CD4-positive, alpha-beta T cell (primary cell): ENCODE results near the gene TALDO1. TPM values are rescaled to one million over a fixed set of nuclear protein-coding genes. Genes with fewer than 3 reads are reported as not detected.

Source experiments
- ATAC-seq: fragments of 200-7000 bp; cut with Tn5 transposase; one replicate; pipeline ENCODE4 v1.10.0; 2022; ENCODE audit warnings: mild to moderate bottlenecking; ENCODE audit not compliant: poor library complexity
- CTCF ChIA-PET: fragments of 350-600 bp; sonication (Branson Sonifier 250); formaldehyde crosslinking; loops from one replicate; lab custom pipeline; 2021; ENCODE audit warnings: antibody characterized with exemption, inconsistent platforms; lab: Charles Lee
- POLR2A ChIA-PET: fragments of 350-600 bp; sonication (Branson Sonifier 250); formaldehyde crosslinking; loops from one replicate; lab custom pipeline; 2021; ENCODE audit warnings: antibody characterized with exemption, inconsistent platforms; lab: Charles Lee
- DNase-seq, 14 experiments: peaks; one replicate each; pipeline ENCODE4 v3.0.0-alpha.2; 2013 to 2020; ENCODE audit warnings: mixed read lengths in 2 of 14
- H3K27ac ChIP-seq, 2 donors: one replicate each; pipeline versions ENCODE4 v1.5.1 to v1.7.0; 2013; ENCODE audit warnings: low read length in 2 of 2, low read depth in 1 of 2, mild to moderate bottlenecking in 1 of 2
- H3K27me3 ChIP-seq, 2 experiments: 1 replicate in 1 of 2; 2 replicates in 1 of 2; pipeline versions ENCODE4 v1.6.1 to v1.7.0; 2013; ENCODE audit warnings: low read length in 2 of 2, control low read depth in 1 of 2, mild to moderate bottlenecking in 1 of 2, moderate library complexity in 1 of 2; ENCODE audit not compliant: insufficient read depth in 2 of 2, control insufficient read depth in 1 of 2
- H3K36me3 ChIP-seq: one replicate; pipeline ENCODE4 v1.6.1; 2013; ENCODE audit warnings: low read length, control low read depth; ENCODE audit not compliant: insufficient read depth
- H3K4me1 ChIP-seq: one replicate; pipeline ENCODE4 v1.6.1; 2013; ENCODE audit warnings: low read length, control low read depth; ENCODE audit not compliant: insufficient read depth
- H3K4me3 ChIP-seq: one replicate; pipeline ENCODE4 v1.5.1; 2013; ENCODE audit warnings: mild to moderate bottlenecking, low read length, moderate library complexity
- H3K9me3 ChIP-seq, 2 experiments: 1 replicate in 1 of 2; 2 replicates in 1 of 2; pipeline versions ENCODE4 v1.6.1 to v1.7.0; 2013; ENCODE audit warnings: low read length in 2 of 2, mild to moderate bottlenecking in 2 of 2, control low read depth in 1 of 2, moderate library complexity in 1 of 2; ENCODE audit not compliant: control insufficient read depth in 1 of 2, insufficient read depth in 1 of 2
- H3K27ac Mint-ChIP-seq: one replicate; pipeline ENCODE4 v1.8.0; 2020; ENCODE audit warnings: mixed read lengths
- H3K27me3 Mint-ChIP-seq: one replicate; pipeline ENCODE4 v1.8.0; 2021; ENCODE audit warnings: mixed read lengths
- H3K36me3 Mint-ChIP-seq: one replicate; pipeline ENCODE4 v1.8.0; 2021; ENCODE audit warnings: low read depth, mixed read lengths
- H3K4me1 Mint-ChIP-seq: one replicate; pipeline ENCODE4 v1.8.0; 2021; ENCODE audit warnings: low read depth, mixed read lengths
- H3K4me3 Mint-ChIP-seq: one replicate; pipeline ENCODE4 v1.8.0; 2020; ENCODE audit warnings: mild to moderate bottlenecking, mixed read lengths
- H3K9me3 Mint-ChIP-seq: one replicate; pipeline ENCODE4 v1.8.0; 2020; ENCODE audit warnings: mixed read lengths
- intact Hi-C, 2 experiments: fragments of 100-400 bp; cut with DNase I in 1 of 2; cut with micrococcal nuclease in 1 of 2; formaldehyde crosslinking; loops; one replicate each; pipeline versions ENCODE4 v1.15.1 to v1.9.0; 2023 to 2025; cut with DNase I, micrococcal nuclease
- total RNA-seq, 174 experiments: library from RNA in 2 of 174; stranded (reverse) in 2 of 174; gene quantifications; one replicate each; pipeline ENCODE4 v1.2.3 and lab custom pipeline; 2021 to 2026
- TF ChIP-seq, protein P1 (sequence below): fragments of 200-600 bp; IDR thresholded peaks from one replicate; pipeline ENCODE4 v1.8.0; 2022; ENCODE audit warnings: antibody characterized with exemption, mild to moderate bottlenecking

TALDO1 gene
- total RNA-seq, 2 experiments from 2014 or later = 26.2 to 27.7 TPM

DNA sequence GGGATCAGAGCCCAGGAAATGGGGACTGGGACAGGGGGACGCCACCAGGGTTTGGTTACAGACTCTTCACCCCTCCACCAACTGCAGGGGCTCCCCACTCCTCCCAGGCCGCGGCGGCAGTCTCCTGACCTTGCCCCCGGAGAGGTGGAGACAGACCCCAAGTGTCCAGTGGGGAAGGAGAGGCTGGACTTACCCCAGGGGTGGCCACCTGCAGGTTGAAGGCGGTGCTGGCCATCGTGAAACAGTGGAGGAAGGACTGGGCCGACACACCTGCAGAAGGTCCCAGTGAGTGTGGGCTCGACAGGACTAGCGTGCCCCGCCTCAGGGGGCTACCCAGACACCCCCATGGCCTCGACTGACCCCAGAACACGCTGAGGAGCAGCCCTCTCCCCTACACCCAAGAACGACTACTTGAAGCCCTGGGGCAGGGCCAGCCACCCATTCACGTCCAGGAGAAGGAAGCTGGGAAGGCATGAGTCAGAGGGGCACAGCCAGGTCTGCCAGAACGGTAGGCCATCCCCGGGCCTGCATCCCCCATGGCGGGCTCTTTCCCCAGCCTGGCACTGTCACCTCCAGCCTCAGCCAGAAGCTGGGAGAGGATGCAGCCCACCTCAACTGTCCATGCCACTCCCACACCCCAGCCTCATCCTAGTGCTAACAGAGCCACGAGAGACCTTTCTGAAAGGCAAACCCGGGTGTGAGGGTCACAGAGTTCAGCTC, 27.8 kb downstream of the TALDO1 start:
- Mint-ChIP-seq H3K9me3 (no peaks in the 10 kb centered on the region), H3K36me3 (peaks cover 3% of the 10 kb centered on the region), H3K4me1 (peaks cover 11% of the 10 kb centered on the region), H3K27ac (peak overlapping the region; percentile 59), H3K4me3 (peak overlapping the region; percentile 81), H3K27me3 (no peaks in the 10 kb centered on the region)
- H3K4me3 ChIP-seq = no peak overlapping the region
- no peak overlapping the region for H3K27ac ChIP-seq
- DNase-seq = peak in 1 of 14 experiments; percentile 26
- TF ChIP-seq, protein P1, sequence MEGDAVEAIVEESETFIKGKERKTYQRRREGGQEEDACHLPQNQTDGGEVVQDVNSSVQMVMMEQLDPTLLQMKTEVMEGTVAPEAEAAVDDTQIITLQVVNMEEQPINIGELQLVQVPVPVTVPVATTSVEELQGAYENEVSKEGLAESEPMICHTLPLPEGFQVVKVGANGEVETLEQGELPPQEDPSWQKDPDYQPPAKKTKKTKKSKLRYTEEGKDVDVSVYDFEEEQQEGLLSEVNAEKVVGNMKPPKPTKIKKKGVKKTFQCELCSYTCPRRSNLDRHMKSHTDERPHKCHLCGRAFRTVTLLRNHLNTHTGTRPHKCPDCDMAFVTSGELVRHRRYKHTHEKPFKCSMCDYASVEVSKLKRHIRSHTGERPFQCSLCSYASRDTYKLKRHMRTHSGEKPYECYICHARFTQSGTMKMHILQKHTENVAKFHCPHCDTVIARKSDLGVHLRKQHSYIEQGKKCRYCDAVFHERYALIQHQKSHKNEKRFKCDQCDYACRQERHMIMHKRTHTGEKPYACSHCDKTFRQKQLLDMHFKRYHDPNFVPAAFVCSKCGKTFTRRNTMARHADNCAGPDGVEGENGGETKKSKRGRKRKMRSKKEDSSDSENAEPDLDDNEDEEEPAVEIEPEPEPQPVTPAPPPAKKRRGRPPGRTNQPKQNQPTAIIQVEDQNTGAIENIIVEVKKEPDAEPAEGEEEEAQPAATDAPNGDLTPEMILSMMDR = no peak
- no peaks in the 10 kb centered on the region for H3K27me3 ChIP-seq
- ATAC-seq = no peak
- ChIA-PET CTCF (no interaction called here), POLR2A (interaction anchor here (0.7 to 1.4 kb wide), 2 partner anchors 20 to 37 kb away, joined by 3 to 4 read pairs; no protein-coding TSS in a partner anchor)
- peaks cover 28% of the 10 kb centered on the region for H3K36me3 ChIP-seq
- peaks cover 46% of the 10 kb centered on the region for H3K4me1 ChIP-seq
- no peaks in the 10 kb centered on the region for H3K9me3 ChIP-seq
- intact Hi-C loops = no loop called here

DNA sequence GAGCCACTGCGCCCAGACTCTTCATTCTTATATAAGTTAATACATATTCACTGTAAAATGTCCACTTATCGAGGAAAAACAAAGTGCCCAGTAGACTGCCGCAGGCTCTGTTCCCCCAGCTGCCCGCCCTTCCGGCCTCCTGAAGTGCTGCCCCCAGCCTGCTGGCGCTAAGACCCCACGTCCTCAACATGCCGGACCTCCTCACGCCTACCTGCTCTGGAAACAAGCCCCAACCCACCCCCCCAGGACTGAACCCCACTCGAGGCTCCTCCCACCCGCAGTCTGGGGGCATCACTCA, 28.9 kb downstream of the TALDO1 start:
- H3K27me3 Mint-ChIP-seq = no peaks in the 10 kb centered on the region
- H3K4me1 ChIP-seq = peaks cover 48% of the 10 kb centered on the region
- H3K9me3 ChIP-seq = no peaks in the 10 kb centered on the region
- DNase-seq = no peak
- TF ChIP-seq, protein P1 = no peak
- ChIA-PET POLR2A (interaction anchor here (0.9 to 1.2 kb wide), 3 partner anchors 21 to 30 kb away, joined by 3 to 6 read pairs (median 6); no protein-coding TSS in a partner anchor), CTCF (no interaction called here)
- no peaks in the 10 kb centered on the region for H3K9me3 Mint-ChIP-seq
- peaks cover 17% of the 10 kb centered on the region for H3K36me3 ChIP-seq
- peak overlapping the region; percentile 83 for H3K4me3 Mint-ChIP-seq
- H3K36me3 Mint-ChIP-seq = peaks cover 3% of the 10 kb centered on the region
- peak overlapping the region; percentile 64 for H3K27ac Mint-ChIP-seq
- H3K27ac ChIP-seq = no peak overlapping the region
- H3K4me1 Mint-ChIP-seq = peaks cover 11% of the 10 kb centered on the region
- intact Hi-C loops = loop anchor here in 1 of 2 experiments (2.0 kb wide), 1 partner anchor 21 kb away; no protein-coding TSS in a partner anchor
- no peaks in the 10 kb centered on the region for H3K27me3 ChIP-seq
- no peak for ATAC-seq
- H3K4me3 ChIP-seq = peak overlapping the region; percentile 67

DNA sequence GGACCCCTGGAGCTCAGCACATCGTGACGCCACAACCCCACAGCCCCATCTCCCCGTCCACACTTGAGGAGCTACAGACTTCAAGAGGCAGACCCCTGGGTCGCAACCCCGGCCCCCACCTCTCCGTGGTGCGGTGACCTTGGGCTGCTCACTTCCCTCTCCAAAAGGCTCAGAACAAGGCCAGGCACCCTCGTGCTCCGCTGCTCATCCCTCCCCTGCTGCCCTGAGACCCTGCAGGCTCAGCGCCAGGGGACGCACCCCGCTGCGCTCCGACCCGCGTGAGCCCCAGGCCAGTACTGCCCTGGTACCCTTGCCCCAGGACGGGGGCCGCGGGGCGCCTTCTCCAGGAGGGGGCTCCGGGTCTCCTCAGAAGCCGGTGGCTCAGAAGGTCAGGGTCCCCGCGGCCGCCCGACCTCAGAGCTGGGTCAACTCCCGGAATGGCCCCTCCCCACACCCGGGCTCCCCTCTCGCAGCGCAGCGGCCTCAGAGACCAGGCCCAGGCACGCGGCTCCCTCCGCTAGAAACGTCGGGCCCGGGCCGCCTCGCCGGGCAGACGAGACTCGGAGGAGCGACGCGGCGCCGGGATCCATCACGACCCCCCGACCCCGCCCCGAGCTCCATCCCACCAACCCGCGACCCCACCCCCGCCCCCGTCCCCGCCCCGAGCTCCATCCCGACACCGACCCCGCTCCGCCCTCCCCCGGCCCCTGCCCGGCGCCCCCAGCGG, 29.5 kb downstream of the TALDO1 start:
- Histone ChIP-seq H3K9me3 (no peaks in the 10 kb centered on the region), H3K27ac (no peak overlapping the region), H3K36me3 (peaks cover 12% of the 10 kb centered on the region), H3K27me3 (no peaks in the 10 kb centered on the region), H3K4me1 (peaks cover 48% of the 10 kb centered on the region), H3K4me3 (peak overlapping the region; percentile 67)
- POLR2A ChIA-PET = interaction anchor here (0.5 to 1.4 kb wide), 6 partner anchors 20 to 570 kb away, joined by 3 to 6 read pairs (median 3); partner anchors contain the start of genes BET1L, RIC8A and RPLP2
- Mint-ChIP-seq H3K36me3 (peaks cover 3% of the 10 kb centered on the region), H3K27me3 (no peaks in the 10 kb centered on the region), H3K27ac (peak overlapping the region; percentile 64), H3K9me3 (no peaks in the 10 kb centered on the region), H3K4me3 (peak overlapping the region; percentile 83), H3K4me1 (peaks cover 11% of the 10 kb centered on the region)
- intact Hi-C loops = loop anchor here (1.0 to 2.0 kb wide), 3 partner anchors 20 to 81 kb away; partner anchors contain the start of genes DEAF1 (in 1 of the 2), RPLP2 (in 1 of the 2) and TMEM80 (in 1 of the 2)
- TF ChIP-seq, protein P1 = no peak
- peak; percentile 32 for ATAC-seq
- CTCF ChIA-PET = interaction anchor here (0.7 to 1.4 kb wide), 2 partner anchors 33 to 222 kb away, joined by 3 to 4 read pairs; partner anchors contain the start of gene RPLP2
- DNase-seq = peak in 4 of 14 experiments; percentile 16 to 44 (median 32)
